Measurements from ENCODE around the gene SPPL2B.

Gene SPPL2B

GRCh38 chr19:2324220-2324948 lies 4.1 kb upstream of the SPPL2B start:
- no peak for DNase-seq

- no peak for DNase-seq
Observed at GRCh38 chr19:2325281-2326046, 3.0 kb upstream of the SPPL2B start.

GRCh38 chr19:2326699-2327360 lies 1.7 kb upstream of the SPPL2B start:
- DNase-seq, result no peak

DNA sequence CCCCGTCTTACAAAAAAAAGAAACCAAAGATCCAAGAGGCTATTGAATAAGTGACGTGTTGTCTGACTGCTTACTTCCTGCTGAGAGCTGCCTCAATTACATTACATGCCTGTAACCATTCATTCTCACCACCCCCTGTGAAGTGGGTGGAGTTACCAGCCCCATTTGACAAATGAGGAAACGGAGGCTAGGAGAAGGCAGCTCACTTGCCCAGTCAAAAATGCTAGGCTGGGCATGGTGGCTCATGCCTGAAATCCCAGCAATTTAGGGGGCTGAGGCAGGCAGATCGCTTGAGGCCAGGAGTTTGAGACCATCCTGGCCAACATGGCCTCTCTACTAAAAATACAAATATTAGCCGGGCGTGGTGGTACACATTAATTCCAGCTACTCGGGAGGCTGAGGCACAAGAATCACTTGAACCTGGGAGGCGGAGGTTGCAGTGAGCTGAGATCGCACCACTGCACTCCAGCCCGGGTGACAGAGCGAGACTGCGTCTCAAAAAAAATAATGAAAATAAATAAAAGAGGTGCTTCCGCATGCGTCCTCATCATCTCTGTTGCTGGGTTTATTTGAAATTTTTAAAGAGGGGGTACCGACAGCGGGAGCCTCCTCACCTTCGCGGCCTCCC lies 597 bp upstream of the SPPL2B start:
- peak; percentile 82 for DNase-seq

DNA sequence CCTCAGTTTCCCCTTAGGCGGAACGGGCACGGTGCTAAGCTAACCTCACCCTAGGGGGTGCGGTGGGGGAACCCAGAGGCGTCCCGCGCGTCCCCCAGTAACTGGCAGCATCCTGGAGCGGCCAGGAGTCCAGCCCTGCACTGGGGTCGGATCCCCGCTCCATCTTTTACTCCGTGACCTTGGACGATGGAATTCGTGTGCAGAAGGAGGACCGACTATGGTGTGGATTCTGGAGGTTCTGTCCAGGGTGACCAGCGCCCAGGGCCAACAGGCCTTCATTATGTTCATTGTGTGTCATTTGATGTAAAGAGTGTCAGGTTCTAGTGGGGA lies 630 bp downstream of the SPPL2B start:
- DNase-seq, result no peak

GRCh38 chr19:2329501-2329916 lies 1.0 kb downstream of the SPPL2B start:
- DNase-seq, result no peak

GRCh38 chr19:2330255-2330631 lies 1.8 kb downstream of the SPPL2B start:
- DNase-seq, result no peak

DNA sequence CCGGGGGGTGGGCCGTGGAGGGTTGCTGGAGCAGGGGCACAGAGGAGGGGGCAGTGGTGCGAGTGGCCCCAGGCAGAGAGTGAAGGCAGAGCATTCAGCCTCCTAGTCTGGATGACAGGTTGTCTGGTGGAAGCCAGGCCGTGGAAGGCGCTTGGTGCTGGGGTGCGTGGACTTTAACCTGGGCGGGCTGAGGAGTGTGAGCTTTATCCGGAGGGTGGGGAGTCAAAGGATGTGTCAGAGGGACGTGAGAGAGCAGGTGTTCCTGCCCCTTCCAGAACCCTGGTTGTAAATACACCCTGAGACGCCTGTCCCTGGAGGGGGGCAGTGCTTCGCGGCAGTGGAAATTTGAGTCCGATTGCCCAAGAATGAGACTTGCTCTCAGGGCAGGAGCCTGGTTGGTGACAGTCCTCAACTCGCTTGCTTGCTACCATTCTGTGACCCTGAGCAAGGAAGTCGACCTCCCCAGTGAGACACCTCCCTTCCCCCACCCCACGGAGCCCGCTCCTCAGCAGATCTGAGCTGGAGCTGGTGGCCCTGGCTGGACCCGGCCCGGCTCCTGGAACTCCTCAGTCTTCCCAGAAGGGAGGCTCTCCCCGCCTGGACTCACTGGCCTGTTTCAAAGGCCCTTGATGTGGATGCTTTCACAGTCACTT lies 2.3 kb downstream of the SPPL2B start:
- no peak for DNase-seq

GRCh38 chr19:2331601-2332246 lies 3.2 kb downstream of the SPPL2B start:
- DNase-seq, result no peak

DNA sequence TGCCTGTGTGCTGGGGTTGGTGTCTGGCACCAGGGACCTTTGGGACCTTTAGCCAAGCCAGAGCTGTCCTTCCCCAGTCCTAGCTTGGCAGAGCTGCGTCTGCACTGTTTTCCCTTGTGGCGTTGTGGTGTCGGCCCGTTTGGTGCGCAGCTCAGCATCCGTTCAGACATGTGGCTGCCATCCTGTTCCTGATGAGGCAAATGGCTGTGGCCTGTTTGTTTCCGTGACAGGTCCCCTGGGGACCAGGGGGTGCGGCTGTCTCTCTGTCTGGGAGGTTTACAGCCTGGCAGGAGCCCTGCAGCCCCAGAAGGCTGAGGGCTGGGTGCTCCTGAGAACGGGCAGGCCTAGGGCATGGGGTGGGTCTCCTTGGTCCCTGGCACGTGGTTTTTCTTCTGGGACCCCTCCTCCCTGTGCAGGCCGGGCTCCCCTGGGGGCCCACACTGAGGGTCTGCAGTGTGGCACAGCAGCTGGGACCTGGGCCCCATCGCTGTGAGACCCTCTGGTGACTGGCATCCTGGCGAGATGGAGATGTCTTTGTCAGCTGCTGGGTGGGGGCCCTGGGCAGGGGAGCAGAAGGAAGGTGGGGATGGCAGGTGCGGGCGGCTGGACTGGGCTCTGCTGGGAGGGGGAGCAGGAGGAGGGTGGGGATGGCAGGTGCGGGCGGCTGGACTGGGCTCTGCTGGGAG lies 4.0 kb downstream of the SPPL2B start:
- DNase-seq, result peak; percentile 33

DNA sequence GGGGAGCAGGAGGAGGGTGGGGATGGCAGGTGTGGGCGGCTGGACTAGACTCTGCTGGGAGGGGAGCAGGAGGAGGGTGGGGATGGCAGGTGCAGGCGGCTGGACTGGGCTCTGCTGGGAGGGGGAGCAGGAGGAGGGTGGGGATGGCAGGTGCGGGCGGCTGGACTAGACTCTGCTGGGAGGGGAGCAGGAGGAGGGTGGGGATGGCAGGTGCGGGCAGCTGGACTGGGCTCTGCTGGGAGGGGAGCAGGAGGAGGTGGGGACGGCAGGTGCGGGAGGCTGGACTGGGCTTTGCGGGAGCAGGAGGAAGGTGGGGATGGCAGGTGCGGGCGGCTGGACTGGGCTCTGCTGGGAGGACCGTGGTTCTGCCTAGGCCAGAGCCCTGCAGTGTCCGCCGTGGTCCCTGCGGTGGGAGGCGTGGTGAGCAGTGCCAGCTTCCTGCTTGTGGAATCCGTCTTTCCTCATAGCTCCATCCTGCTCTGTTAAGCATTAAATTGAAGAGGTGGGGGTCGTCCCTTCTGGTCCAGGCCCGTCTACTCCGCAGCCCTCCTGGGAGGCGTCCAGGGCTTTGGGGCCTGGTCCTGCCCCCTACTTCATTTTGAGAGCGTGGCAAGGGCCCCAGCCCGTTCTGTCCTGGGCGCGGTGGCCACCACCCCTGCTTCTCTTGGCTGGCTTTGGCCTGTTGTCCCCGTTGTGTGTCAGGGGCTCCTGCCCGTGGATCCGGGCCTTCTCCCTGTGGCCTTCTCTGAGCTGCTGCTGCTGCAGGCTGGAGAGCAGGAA lies 4.7 kb downstream of the SPPL2B start:
- no peak for DNase-seq

DNA sequence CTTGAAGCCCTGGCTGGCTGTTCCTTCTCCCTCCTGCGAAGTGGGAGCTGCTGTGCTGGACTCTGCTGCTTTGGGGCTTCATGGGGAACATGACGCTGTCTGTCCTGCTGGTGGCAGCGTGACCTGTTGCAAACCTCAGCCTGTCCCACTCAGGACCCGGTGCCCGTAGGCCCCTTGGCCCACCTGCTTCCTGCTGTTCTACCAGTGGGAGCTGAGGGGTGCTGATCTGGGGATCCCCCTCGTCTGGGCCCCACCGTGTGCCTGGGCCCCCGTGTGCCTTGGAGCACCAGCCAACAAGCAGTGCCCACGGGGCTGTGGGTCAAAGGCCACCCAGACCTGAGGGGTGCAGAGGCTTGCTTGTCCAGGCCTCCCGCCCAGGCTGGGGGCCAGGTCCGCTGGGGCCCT lies 5.3 kb downstream of the SPPL2B start:
- DNase-seq, result no peak

DNA sequence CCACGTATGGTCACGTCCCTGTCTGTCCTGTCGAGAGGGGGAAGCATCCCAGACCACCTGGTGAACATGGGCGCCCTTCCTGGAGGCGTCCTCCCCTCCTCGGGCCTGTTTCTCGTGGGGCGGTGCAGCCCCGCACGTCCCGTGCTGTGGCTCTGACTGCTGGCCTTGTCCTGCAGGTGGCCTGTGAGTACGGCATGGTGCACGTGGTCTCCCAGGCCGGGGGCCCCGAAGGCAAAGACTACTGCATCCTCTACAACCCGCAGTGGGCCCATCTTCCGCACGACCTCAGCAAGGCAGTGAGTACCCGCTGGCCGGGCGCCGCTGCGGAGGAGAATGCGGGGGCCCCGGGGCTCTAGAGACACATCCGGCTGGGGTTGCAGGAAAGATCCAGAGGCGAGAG lies 5.9 kb downstream of the SPPL2B start:
- no peak for DNase-seq

- DNase-seq, result peak; percentile 4
Observed at GRCh38 chr19:2334986-2335846, 6.7 kb downstream of the SPPL2B start.

DNA sequence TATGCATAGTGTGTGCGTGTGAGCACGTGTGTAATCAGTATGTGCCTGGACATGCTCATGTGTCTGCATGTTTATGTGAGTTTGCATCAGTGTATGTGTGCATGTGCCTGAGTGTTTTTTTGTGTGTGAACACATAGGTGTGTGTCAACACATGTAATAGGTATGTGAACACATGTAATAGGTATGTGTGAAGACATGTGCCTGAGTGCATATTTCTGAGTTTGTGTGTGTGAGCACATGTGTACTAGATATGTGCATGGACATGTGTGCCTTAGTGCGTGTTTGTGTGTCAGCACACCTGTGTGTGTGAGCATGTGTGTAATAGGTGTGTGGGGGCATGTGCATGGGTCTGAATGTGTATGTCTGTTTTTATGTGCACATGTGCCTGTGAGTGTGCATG lies 7.4 kb downstream of the SPPL2B start:
- no peak for DNase-seq

DNA sequence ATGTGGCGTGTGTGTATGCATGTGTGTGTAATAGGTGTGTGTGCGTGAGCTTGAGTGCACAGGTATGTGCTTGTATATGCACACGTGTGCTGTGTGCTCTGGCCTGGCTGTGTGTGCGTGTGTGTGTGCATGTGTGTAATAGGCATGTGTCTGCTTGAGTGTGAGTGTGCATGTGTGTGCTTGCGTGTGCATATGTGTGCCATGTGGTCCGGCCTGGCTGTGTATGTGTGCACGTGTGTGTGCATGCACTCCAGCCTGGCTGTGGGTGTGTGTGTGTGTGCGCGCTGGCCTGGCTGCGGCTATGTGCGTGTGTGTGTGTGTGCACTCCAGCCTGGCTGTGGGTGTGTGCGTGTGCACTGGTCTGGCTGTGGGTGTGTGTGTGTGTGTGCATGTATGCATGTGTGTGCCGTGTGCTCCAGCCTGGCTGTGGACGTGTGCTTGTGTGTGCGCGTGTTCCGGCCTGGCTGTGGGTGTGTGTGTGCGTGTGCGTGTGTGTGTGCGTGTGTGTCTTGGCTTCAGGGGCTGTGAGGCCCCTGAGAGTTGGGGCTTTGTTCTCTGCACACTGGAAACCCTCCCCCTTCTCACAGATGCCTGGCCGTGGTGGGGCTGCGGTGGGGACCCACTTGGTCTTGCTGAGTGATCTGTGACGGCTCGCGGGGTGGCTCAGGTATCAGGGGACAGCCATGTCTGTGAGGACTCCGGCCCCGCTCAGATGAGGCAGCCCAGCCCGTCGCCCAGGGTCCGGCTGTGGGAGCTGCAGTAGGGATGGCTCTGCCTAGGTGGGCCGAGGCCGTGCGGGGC lies 8.2 kb downstream of the SPPL2B start:
- no peak for DNase-seq

DNA sequence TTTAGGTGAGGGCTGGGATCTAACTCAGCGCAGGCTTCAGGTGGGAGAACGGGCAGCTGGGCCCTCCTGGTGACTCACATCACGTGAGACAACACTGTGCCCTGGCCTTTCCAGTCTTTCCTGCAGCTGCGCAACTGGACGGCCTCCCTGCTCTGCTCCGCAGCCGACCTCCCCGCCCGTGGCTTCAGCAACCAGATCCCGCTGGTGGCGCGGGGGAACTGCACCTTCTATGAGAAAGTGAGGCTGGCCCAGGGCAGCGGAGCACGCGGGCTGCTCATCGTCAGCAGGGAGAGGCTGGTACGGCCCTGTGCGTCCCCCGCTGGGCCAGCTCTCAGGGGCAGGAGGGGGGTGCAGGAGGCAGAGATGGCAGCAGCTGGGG lies 8.8 kb downstream of the SPPL2B start:
- DNase-seq, result no peak

DNA sequence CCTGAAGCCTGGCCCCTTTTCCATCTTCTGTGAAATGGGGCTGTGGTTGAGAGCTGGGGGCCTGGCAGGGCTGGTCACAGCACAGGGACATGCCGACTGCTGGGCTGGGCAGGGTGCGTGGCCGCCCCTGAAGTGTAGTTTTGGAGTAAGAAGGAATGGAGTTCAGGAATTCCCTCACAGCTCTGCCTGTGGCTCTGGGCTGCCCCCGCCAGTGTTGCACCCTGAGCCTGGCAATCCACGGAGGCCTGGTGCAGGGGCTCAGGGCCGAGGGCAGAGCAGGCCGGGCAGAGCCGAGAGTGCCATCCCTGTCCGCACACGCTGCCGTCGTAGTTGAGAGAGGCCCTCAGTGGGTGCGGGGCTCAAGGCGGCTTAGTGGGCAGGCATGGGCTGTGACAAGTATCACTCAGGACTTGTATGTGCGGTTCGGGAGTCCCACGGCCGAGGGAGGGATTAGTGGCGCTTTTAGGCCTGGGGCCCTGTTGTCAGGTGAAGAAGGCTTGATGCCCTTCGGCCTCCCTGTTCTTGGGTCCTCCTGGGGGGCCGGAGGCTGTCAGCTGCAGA lies 9.7 kb downstream of the SPPL2B start:
- no peak for DNase-seq
